HEK293T (cell line): Measurements from ENCODE around the gene EDIL3.

ENCODE experiments used
- BHLHE40 ChIP-seq: fragments of 450-650 bp; IDR thresholded peaks from 2 replicates; pipeline ENCODE4 v1.6.1; 2016; ENCODE audit warnings: mild to moderate bottlenecking, moderate library complexity, borderline replicate concordance
- ELF4 ChIP-seq: fragments of 450-650 bp; IDR thresholded peaks from 2 replicates; pipeline ENCODE4 v1.6.1; 2017; ENCODE audit warnings: antibody characterized with exemption
- FOXM1 ChIP-seq: fragments of 450-650 bp; IDR thresholded peaks from 2 replicates; pipeline ENCODE4 v1.6.1; 2017; ENCODE audit warnings: mild to moderate bottlenecking, borderline replicate concordance
- HDGF ChIP-seq: fragments of 450-650 bp; IDR thresholded peaks from 2 replicates; pipeline ENCODE4 v1.6.1; 2017; ENCODE audit warnings: antibody characterized with exemption, borderline replicate concordance
- LEF1 ChIP-seq: fragments of 450-650 bp; IDR thresholded peaks from 2 replicates; pipeline ENCODE4 v1.6.1; 2017; ENCODE audit warnings: mild to moderate bottlenecking, borderline replicate concordance
- SP1 ChIP-seq: fragments of 450-650 bp; IDR thresholded peaks from 2 replicates; pipeline ENCODE4 v1.6.1; 2017

GRCh38 chr5:83955916-83956315 lies 428.8 kb downstream of the EDIL3 start:
- no peak for TF ChIP-seq LEF1
- no peak for TF ChIP-seq BHLHE40
- no peak for TF ChIP-seq ELF4
- TF ChIP-seq SP1 = no peak
- TF ChIP-seq FOXM1 = no peak
- no peak for TF ChIP-seq HDGF
